Stomach (tissue), 4 donors: ENCODE results near the gene ESYT3.

Source experiments
- CTCF ChIP-seq, 7 experiments: fragments of 450-650 bp in 4 of 7; fragments of 200-600 bp in 3 of 7; sonication (generic) in 3 of 7; IDR thresholded peaks; one replicate each; pipeline ENCODE4 v1.5.1; 2016 to 2019; ENCODE audit warnings: antibody characterized with exemption in 7 of 7, control low read depth in 2 of 7, mild to moderate bottlenecking in 1 of 7
- POLR2A ChIP-seq, 4 donors: fragments of 450-650 bp; IDR thresholded peaks; one replicate each; pipeline ENCODE4 v1.6.1; 2016; ENCODE audit warnings: antibody characterized with exemption in 4 of 4, control low read depth in 2 of 4, mild to moderate bottlenecking in 1 of 4, moderate library complexity in 1 of 4
- POLR2AphosphoS5 ChIP-seq, 3 donors: sonication (generic); formaldehyde crosslinking; IDR thresholded peaks; one replicate each; pipeline ENCODE4 v1.6.1; 2016; ENCODE audit warnings: antibody characterized with exemption in 3 of 3

DNA sequence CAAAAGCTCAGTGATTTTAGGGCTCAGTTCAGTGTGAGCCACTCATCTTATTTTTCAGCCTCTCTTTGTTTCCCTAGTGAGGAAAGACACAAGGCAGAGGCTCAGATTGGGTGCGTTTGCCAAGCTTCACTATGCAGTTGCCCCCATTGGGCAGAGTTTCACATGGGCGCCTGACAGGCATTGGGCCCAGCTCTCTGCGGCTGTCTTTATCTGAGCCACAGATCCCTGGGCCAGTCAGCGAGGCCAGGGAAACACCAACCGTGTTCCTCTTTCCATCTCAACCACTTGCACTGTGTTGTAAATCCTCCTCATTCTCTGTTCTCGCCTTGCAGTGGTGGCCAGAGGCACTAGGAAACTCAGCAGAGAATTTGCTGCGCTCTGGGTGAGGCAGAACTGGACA, 10.8 kb downstream of the ESYT3 start:
- no peak for TF ChIP-seq CTCF (IDR thresholded peaks at IDR 0.05)
- TF ChIP-seq POLR2AphosphoS5 (IDR thresholded peaks at IDR 0.05): no peak
- TF ChIP-seq POLR2A (IDR thresholded peaks at IDR 0.05): no peak
